Measurements from ENCODE around the gene PLEKHD1.

- TF ChIP-seq POLR2AphosphoS5 (IDR thresholded peaks at IDR 0.05; ENCODE audit: low read depth, low read length) (no peak), CTCF (IDR thresholded peaks at IDR 0.05 in 2 of 3, conservative IDR thresholded peaks at IDR 0.05 in 1 of 3; ENCODE audit: borderline replicate concordance in 1 of 3, insufficient read depth in 1 of 3, low read depth in 2 of 3, low read length in 2 of 3) (peak; percentile 77 to 97 (median 85))
Observed at GRCh38 chr14:69574263-69574953, 89.9 kb downstream of the PLEKHD1 start, which contains the start of gene CCDC177.

All from HCT116 (cell line).